ENCODE measurements around the gene CHMP6.

DNA sequence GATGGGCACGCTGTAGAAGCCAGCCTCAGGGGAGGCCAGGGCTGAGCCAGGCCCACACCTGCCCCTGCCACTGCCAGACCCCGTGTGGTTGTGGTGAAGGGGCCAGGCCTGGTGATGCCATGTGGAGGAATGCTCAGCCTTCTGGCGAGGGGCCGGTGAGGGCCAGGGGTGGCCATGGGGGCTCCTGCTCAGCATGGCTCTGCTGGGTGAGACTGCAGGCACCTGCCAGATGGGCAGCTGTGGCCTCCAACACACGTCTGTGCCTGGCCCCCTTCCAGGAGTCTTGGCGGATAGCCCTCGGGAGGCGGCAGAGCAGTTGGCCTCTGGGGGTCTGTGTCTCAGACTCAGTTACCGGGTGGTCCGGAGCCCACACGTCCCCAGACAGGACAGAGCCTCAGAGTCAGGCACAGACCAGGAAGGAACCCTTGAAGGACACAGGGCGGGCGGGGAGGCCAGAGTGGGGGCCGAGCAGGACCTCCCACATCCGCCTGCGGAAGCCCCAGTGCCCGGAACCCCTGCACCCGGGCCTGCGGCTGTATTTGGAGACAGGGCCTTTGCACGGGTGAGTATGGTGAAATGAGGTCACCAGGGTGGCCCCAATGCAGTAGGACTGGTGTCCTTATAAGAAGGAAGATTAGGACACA, 22.5 kb upstream of the CHMP6 start:
- TF ChIP-seq POLR2A (IDR thresholded peaks at IDR 0.05; ENCODE audit: borderline replicate concordance, extremely low read depth, insufficient read depth, insufficient read length) (no peak), EZH2 (IDR thresholded peaks at IDR 0.05) (no peak), SP1 (IDR thresholded peaks at IDR 0.05; ENCODE audit: low read depth) (no peak), POLR2AphosphoS5 (IDR thresholded peaks at IDR 0.05; ENCODE audit: low read depth, low read length) (peak; percentile 13; the same call in 1 of the 2 replicates), EGR1 (IDR thresholded peaks at IDR 0.05; ENCODE audit: low read depth) (no peak), FOSL1 (IDR thresholded peaks at IDR 0.05; ENCODE audit: low read depth) (no peak)
- TF ChIP-seq, protein P1, sequence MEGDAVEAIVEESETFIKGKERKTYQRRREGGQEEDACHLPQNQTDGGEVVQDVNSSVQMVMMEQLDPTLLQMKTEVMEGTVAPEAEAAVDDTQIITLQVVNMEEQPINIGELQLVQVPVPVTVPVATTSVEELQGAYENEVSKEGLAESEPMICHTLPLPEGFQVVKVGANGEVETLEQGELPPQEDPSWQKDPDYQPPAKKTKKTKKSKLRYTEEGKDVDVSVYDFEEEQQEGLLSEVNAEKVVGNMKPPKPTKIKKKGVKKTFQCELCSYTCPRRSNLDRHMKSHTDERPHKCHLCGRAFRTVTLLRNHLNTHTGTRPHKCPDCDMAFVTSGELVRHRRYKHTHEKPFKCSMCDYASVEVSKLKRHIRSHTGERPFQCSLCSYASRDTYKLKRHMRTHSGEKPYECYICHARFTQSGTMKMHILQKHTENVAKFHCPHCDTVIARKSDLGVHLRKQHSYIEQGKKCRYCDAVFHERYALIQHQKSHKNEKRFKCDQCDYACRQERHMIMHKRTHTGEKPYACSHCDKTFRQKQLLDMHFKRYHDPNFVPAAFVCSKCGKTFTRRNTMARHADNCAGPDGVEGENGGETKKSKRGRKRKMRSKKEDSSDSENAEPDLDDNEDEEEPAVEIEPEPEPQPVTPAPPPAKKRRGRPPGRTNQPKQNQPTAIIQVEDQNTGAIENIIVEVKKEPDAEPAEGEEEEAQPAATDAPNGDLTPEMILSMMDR (IDR thresholded peaks at IDR 0.05 in 2 of 3, conservative IDR thresholded peaks at IDR 0.05 in 1 of 3; ENCODE audit: borderline replicate concordance in 1 of 3, insufficient read depth in 1 of 3, low read depth in 2 of 3, low read length in 2 of 3) = no peak
- TF ChIP-seq, protein P2, sequence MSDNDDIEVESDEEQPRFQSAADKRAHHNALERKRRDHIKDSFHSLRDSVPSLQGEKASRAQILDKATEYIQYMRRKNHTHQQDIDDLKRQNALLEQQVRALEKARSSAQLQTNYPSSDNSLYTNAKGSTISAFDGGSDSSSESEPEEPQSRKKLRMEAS (IDR thresholded peaks at IDR 0.05) = no peak
- TF ChIP-seq, protein P3, sequence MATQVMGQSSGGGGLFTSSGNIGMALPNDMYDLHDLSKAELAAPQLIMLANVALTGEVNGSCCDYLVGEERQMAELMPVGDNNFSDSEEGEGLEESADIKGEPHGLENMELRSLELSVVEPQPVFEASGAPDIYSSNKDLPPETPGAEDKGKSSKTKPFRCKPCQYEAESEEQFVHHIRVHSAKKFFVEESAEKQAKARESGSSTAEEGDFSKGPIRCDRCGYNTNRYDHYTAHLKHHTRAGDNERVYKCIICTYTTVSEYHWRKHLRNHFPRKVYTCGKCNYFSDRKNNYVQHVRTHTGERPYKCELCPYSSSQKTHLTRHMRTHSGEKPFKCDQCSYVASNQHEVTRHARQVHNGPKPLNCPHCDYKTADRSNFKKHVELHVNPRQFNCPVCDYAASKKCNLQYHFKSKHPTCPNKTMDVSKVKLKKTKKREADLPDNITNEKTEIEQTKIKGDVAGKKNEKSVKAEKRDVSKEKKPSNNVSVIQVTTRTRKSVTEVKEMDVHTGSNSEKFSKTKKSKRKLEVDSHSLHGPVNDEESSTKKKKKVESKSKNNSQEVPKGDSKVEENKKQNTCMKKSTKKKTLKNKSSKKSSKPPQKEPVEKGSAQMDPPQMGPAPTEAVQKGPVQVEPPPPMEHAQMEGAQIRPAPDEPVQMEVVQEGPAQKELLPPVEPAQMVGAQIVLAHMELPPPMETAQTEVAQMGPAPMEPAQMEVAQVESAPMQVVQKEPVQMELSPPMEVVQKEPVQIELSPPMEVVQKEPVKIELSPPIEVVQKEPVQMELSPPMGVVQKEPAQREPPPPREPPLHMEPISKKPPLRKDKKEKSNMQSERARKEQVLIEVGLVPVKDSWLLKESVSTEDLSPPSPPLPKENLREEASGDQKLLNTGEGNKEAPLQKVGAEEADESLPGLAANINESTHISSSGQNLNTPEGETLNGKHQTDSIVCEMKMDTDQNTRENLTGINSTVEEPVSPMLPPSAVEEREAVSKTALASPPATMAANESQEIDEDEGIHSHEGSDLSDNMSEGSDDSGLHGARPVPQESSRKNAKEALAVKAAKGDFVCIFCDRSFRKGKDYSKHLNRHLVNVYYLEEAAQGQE (IDR thresholded peaks at IDR 0.05; ENCODE audit: low read depth) = no peak
